HG03432 (cell line): ENCODE results near the gene MED28.
"Not testable (repeated sequence)": the region's sequence is repeated elsewhere in the genome, so short reads cannot be mapped to it uniquely, and the experiment has no call there.

Source experiments
- ATAC-seq: cut with Tn5 transposase; IDR thresholded peaks from one replicate; pipeline ENCODE4 v1.9.1; 2021; ENCODE audit warnings: mild to moderate bottlenecking, moderate library complexity; ENCODE audit not compliant: unreplicated experiment

MED28 gene

DNA sequence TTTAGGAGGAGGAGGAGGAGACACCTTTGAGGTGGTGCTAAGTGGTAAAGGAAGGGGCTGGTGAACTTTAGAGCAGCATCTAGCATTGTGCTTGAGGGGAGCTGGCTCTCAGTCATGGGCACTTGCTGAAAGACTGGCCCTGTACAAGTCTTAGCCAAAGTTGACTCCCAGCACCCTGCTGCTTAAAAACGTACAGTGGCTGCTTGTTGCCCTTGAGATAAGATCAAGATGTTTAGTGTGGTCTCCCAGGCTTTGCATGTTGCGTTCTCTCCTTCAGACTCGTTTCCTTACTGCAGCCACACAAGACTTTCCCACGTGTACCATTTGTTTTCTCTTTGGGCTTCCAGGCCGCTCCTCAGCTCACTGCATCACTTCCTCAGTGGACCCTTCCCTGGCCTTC lies 1.8 kb downstream of the MED28 start:
- no peak for ATAC-seq

DNA sequence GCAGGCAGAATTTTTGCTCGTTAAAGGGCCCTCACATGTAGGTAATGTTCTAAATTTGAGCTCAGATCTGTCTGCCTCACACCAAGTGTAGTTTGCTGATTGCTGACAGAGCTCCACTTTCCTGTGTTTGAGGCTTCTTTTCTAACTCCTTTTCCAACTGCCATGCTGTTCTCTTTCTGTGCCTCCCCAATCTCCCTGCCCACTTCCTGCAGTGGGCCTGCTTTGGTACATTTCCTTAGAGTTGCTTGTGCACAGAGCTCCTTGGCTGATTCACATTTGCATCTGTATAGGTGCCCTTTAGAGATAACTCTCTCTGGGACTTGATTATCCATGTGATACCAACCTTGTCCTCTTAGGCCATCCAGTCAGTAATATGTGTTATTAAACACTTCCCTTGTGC lies 4.5 kb downstream of the MED28 start:
- no peak for ATAC-seq

DNA sequence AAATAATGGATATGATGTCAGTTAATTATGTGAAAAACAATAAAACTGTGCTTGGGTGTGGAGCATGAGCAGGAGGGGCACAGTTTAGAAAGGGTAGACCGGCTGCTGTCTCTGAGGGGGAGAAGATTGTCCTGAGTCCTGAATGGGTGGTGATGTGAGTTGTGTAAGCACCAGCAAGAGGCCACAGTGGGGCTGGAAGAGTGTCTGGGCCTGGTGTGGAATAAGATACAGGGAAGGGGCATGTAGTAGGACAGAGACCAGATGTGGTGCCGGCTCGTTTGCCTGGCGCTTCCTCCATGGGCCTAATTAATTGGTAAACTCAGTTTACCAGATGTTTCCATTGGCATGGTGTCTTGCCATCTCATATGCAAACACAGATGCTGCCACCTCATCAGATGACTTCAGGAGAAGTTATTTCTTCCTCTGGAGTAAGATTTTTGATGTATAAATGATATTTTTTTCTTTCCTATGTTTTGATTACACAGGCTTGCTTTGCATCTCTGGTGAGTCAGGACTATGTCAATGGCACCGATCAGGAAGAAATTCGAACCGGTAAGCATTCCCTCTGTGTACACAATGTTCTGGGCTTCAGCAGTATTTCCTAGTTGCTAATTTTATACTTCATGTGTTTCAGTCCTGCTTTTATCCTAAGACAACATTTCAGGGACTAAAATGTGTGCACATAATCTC lies 5.1 kb downstream of the MED28 start:
- ATAC-seq, result no peak

DNA sequence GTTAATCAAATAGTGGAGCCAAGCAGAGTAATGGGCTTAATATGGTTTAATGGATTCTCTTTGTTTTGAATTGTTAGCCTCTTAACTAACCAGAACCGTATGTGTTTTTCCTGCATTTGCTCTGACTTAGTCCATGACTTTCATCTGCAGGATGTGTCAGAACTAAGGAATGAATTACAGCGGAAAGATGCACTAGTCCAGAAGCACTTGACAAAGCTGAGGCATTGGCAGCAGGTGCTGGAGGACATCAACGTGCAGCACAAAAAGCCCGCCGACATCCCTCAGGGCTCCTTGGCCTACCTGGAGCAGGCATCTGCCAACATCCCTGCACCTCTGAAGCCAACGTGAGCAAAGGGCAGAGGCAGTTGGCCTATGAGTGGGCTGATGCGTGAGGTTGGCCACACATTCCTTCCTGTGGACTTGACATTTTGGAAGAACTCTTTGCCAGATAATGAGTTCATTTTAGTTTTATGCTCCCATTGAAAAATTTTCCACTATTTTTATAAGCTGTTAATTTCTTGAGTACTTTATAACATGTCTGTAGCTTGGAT lies 9.1 kb downstream of the MED28 start:
- no peak for ATAC-seq

DNA sequence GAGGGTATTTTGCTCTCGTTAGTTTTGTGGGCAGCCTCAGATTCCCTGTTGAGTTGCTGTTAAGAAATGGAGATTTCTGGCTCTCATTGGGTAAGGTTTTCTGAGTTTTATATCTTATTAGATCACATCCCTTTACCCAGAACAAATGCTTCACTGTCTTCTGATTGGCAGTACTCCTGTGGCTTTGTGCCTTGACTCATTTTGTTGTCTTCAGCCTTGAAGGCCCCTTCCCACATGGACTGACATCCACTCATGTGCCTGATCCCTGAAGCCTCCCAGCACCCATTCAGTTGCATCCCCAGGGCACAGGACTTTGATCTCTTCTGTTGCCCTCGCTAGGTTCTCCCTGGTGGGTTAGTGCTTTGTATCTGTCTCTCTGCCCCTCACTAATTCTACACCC lies 10.4 kb downstream of the MED28 start:
- no peak for ATAC-seq

DNA sequence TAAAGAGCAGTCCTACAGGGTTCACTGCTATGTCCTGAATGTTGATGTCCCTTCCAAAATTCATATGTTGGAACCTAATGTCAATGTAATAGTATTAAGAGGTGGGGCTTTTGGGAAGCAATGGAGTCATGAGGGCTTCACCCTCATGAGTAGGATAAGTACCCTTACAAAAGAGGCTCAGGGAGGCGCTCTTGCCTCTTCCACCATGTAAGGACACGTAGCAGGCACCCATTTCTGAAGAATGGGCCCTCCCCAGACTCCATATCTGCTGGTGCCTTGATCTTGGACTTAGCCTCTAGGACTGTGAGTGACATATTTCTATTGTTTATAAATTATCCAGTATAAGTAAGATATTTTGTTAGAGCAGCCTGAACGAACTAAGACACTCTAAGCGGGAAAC lies 15.8 kb downstream of the MED28 start:
- no peak for ATAC-seq

DNA sequence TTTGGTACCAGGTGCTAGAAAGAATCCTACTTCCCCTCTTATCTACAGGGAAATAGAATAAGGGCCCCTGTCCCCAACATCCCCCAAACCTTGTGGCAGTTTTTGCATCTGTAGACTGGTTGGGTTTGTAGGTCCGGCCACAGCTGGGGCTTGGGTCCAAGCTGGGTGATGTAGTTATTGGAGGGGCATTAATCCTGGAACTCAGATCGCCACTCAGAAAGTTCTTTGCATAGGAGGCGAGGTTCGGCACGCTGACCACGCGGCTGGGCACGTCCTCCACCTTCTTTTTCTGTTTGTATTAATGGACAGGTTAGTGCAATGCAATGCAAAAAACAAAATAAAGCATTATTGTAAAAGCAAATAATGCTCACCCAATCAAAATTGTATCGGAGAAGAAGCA lies 19.2 kb downstream of the MED28 start:
- ATAC-seq, result no peak

DNA sequence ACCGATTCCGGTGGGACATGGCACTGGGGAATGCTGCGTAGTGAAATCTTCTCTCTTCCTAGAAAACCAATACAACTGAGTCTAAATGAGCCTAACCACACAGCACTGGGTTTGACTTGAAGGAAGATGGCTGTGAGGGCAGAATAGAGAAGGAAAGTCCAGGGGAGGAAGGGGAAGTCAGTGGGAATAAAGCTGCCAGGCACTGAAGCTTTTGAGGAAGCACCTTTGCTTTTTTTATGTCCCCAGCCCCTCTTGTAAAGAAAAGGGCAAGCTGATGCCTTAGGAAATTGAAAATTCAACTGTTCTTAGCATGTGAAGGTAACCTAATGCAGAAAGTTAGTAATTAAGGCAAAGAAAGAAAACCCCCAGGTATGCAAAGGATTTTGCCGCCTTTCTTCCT lies 20.6 kb downstream of the MED28 start:
- ATAC-seq, result no peak

DNA sequence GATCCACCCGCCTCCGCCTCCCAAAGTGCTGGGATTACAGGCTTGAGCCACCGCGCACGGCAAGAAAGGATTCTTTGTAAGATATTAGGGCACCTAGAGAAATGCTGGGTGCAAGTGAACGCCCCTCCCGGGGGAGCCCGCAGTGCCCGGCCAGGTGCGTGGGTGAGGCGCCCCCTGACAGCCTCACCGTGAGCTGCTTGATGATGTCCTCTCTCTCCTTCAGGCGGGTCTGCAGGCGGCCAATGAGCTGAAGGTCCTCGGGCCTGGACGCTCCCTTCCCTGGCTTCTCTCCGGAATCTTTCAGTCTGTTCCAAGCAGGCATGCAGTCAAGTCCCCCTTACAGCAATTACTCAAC lies 21.9 kb downstream of the MED28 start:
- peak; percentile 15 for ATAC-seq

DNA sequence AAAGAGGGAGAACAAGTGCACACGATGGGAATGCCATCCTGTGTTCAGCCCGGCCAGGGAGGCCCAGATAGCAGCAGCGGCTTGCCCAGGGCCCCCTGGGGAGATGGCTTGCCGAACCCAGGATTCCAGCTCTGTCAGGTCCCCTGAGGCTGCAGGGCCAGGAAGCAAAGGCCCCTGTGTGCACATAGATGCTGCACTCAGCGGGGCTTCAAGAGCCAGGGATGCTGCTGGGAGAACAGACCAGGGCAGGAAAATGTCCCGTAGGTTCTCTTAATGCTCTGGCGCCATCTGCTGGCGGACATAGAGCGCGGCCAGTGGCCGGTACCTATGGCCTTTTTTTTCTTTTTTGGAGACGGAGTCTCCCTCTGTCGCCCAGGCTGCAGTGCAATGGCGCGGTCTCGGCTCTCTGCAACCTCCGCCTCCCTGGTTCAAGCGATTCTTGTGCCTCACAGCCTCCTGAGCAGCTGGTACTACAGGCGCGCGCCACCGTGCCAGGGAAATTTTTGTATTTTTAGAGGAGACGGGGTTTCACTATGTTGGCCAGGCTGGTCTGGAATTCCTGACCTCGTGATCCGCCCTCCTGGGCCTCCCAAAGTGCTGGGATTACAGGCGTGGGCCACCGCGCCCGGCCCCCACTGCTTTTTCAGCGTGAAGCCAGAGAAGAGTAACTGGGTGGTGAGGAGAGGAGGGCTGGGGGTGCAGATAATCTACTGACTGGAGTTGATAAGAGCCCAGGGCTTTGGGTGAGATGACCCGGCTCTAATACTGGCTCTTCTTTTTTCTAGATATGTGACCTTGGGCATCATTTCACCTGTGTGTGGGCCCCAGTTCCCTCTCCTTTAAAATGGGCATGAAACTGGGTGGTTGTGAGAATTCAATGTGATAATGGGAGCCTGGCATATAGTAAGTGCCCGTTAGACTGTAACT lies 22.5 kb downstream of the MED28 start:
- peak; percentile 93 for ATAC-seq

DNA sequence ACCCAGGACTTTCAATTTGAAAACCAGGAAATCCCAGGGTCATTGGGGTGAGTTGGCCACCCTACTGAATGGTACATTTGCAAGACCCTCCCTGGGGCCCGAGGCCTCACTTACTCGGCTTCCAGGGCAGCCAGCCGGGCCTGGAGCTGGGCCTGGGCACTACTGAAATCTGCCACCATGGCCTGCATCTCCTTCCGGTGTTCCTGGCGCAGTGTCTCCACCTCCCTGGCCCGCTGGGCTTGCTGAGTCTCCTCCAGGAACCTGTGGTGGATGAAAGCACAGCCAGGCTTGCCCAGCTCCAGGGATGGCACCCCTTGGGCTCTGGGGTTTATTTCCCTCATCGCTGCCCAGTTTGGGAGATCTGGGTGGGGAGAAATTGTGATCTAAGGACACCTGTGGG lies 24.7 kb downstream of the MED28 start:
- ATAC-seq, result no peak

DNA sequence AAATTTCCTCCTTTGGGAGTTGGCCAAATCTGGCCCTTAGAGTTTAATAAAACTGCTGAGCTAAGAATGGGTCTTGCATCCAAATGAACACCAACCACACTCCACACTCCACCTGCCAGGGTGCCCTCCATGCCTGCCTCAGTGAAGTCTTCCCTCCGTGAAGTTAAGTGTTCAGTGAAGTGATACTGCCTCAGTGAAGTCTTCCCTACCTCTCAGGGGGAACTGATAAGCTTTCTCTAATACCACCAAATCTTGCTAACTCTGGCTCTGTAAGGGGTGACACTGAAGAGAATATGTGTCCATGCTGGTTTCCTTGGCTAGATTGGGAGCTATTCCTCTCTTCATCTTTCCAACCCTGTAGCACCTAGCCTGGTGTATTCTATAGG lies 27.9 kb downstream of the MED28 start:
- ATAC-seq, result no peak

DNA sequence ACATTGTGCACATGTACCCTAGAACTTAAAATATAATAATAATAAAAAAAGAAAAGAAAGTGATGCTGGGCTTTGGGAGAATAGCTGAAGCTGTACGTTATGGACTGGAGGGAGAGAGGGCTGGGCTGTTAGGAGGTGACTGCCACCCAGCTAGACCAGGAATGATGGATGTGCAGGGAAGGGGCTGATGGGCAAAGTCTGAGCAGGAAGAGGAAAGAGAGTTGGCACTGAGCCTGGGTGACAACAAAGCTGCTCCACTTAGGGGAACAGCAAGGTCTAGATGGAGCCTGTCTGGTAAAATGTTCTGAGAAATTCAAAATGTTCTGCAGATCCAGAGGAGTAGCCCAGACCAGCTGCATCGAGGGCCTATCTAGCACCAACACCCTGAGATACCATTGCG lies 32.3 kb downstream of the MED28 start:
- no peak for ATAC-seq

DNA sequence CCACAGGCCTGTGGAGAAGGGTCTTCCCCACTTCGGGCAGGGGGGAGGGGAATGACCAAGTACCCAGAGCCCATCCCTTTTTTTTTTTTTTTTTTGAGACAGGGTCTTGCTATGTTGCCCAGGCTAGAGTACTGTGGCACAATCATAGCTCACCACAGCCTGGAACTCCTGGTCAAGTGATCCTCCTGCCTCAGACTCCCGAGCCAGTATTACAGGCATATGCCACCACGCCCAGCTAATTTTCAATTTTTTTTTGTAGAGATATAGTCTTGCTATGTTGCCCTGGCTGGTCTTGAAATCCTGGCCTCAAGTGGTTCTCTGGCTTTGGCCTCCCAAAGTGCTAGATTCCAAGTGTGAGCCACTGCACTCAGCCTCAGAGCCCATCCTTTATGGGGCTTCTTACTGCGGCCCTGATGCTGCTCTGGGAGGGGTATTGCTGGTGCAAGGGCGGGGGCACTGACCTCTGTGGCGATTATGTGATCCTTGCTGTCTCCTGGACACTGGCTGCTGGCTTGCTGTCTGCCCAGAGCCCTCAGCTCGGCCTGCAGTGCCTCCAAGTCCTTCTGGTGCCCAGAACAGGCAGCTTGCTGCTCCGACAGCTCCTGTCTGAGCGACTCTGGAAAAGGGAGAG lies 32.9 kb downstream of the MED28 start:
- no peak for ATAC-seq

DNA sequence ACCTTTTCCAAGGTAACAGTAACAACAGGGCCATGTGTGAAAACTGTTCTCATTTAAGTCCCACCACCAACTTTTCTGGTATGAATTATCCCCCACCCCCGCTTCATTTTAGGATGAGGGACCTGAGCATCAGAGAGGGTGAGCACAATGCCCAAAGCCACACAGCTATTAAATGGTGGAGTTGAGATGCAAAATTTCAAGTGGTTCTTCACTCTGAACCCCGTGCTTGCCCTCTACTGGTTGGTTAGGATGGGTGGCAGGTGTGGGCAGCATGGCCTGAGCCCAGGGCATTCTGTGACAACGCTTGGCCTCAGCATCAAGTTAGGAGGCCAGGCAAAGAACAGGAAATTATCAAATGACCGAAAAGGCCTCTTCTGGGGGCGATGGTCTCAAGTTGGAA lies 33.5 kb downstream of the MED28 start:
- ATAC-seq, result no peak

DNA sequence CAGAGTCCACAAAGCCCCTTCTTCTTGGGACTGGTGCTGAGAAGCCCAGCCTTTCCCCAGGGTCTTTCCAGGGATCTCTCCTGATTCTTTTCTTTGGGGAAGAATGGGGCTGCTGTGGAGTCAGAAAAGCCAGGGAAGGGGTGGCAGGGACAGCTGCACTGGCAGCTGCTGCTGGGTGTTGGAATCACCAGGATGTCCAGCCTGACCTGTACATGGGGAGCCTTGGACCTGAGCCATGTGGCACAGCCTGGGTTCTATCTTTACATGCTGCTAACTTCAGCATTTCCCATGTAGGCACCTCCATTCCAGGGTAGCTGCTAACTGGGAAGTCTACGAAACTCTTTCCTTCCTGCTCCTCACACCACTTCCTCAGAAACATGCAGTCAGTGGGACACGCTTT lies 36.0 kb downstream of the MED28 start:
- ATAC-seq, result no peak

DNA sequence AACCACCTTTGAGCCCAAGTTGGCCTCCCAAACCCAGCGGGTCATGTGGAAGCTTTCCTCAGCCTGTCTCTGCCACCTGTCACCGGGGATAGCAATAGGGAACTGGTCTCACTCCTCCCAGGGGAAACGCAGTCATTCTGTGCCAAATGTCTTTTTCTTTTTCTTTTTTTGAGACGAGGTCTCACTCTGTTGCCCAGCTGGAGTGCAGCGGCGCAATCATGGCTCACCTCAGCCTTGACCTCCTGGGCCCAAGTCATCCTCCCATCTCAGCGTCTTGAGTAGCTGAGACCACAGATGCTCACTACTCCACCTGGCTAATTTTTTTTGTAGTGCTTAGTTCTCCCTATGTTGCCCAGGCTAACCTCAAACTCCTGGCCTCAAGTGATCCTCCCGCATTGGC lies 40.3 kb downstream of the MED28 start:
- ATAC-seq, result no peak

DNA sequence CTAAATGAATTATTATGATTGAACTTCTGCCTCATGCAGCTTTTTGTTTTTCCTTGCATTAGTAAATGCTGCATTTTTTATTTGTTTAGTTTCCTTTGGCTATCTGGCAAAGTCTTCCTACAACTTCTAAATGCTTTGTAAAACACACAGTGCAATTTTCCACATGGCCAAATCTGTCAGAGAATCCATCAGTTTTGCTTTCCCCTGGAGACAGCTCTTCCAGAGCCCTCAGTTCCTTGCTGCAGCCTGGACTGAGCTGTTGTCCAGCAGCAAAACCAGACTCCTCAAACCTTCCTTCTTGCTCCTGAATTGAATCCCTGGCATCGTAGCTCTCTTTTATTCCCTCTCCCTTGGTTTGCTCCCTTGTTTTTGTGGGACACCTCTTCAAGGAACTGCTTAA lies 42.6 kb downstream of the MED28 start:
- no peak for ATAC-seq

DNA sequence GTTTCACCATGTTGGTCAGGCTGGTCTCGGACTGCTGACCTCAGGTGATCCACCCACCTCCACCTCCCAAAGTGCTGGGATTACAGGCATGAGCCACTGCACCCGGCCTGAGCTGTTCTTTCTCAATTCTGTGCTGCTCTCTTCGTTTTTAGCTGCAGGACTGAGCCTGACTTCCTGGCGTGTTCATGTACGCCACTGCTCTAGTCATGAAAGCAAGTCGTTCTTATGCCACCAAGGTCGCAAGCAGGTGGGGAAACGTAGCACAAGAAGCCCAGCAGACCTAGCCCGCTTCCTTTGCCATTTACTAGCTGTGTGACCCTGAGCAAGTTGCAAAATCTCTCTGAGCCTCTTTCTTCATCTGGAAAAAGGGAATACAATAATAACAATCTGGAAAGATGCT lies 43.4 kb downstream of the MED28 start:
- no peak for ATAC-seq

DNA sequence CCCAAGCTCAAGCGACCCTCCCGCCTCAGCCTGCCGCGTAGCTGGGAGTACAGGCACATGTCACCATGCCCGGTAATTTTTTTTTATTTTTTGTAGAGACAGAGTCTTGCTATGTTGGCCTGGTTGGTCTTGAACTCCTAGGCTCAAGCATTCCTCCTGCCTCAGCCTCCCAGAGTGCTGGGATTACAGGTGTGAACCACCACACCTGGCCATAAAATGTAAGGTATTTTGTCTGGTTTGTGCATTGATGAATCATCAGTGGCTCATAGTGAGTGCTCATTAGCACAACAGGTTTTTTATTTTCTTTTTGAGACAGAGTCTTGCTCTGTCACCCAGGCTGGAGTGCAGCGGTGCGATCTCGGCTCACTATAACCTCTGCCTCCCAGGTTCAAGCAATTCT lies 44.8 kb downstream of the MED28 start:
- not testable (repeated sequence) for ATAC-seq

DNA sequence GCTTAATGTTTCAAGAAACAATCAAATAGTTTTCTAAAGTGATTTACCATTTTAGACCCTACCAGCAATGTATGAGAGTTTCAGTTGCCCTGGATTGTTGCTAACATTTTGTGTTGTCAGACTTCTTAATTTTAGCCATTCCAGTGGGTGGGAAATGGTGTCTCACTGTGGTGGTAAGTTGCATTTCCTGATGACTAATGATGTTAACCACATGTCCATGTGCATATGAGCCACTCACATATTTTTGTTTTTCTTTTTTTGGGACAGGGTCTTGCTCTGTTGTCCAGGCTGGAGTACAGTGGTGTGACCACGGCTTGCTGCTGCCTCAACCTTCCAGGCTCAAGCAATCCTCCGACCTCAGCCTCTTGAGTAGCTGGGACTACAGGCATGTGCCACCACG lies 48.3 kb downstream of the MED28 start:
- ATAC-seq, result no peak

DNA sequence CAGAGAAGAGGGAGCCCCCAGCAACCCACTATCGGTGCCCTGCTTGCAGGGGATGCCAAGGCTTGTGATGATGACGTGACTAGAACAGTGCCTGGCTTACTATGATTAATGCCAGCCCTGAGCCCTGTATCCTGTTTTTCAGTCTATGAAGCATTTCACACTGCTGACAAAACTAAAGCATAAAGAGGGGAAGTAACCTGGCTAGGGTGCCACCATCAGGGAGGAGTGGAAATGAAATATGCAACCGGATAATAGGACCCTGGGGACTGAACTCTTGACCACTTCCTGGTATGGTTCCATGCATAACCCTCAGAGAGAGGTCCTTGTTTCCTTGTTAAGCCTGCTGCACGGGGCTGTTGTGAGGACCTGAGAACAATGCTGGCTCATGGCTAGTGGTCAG lies 50.3 kb downstream of the MED28 start:
- peak; percentile 93 for ATAC-seq
